Activated T-cell treated with anti-CD3 and anti-CD28 coated beads, Interleukin-2, amount 50 U/mL, for 48 hours (primary cell): ENCODE results near the gene TMA7B.
"Not testable (repeated sequence)": the region's sequence is repeated elsewhere in the genome, so short reads cannot be mapped to it uniquely, and the experiment has no call there.

ENCODE experiments used
- DNase-seq, 2 experiments: peaks; one replicate each; pipeline ENCODE4 v3.0.0-alpha.2; 2020

The TMA7B gene

GRCh38 chr22:39933741-39934140 lies 26.5 kb upstream of the TMA7B start:
- DNase-seq, result no peak

- no peak for DNase-seq
These were observed 25.1 kb upstream of the TMA7B start for GRCh38 chr22:39935116-39935515.

- no peak for DNase-seq
These were observed 24.6 kb upstream of the TMA7B start for GRCh38 chr22:39935612-39936011.

GRCh38 chr22:39936523-39937145 lies 23.6 kb upstream of the TMA7B start:
- no peak for DNase-seq

GRCh38 chr22:39937906-39938305 lies 22.3 kb upstream of the TMA7B start:
- no peak for DNase-seq

GRCh38 chr22:39938509-39939111 lies 21.6 kb upstream of the TMA7B start:
- peak; percentile 69 to 75 for DNase-seq

GRCh38 chr22:39939830-39940229 lies 20.4 kb upstream of the TMA7B start:
- DNase-seq, result peak in 1 of 2 experiments; percentile 64

- no peak for DNase-seq
These were observed 19.4 kb upstream of the TMA7B start for GRCh38 chr22:39940757-39941305.

GRCh38 chr22:39941601-39942000 lies 18.6 kb upstream of the TMA7B start:
- DNase-seq, result no peak

- DNase-seq, result no peak
These were observed 17.6 kb upstream of the TMA7B start for GRCh38 chr22:39942439-39943230.

GRCh38 chr22:39943337-39943736 lies 16.9 kb upstream of the TMA7B start:
- DNase-seq, result peak; percentile 65 to 71

GRCh38 chr22:39943953-39944872 lies 16.0 kb upstream of the TMA7B start:
- DNase-seq, result no peak

- DNase-seq, result no peak
These were observed 14.1 kb upstream of the TMA7B start for GRCh38 chr22:39946126-39946502.

GRCh38 chr22:39946503-39947219 lies 13.5 kb upstream of the TMA7B start:
- no peak for DNase-seq

- DNase-seq, result no peak
These were observed 12.7 kb upstream of the TMA7B start for GRCh38 chr22:39947220-39948216.

- DNase-seq, result no peak
These were observed 10.0 kb upstream of the TMA7B start for GRCh38 chr22:39949964-39950737.

- DNase-seq, result not testable (repeated sequence)
These were observed 8.4 kb upstream of the TMA7B start for GRCh38 chr22:39951603-39952293.

- DNase-seq, result no peak
These were observed 7.8 kb upstream of the TMA7B start for GRCh38 chr22:39952347-39952746.

- DNase-seq, result no peak
These were observed 7.1 kb upstream of the TMA7B start for GRCh38 chr22:39953101-39953500.
